HEK293 (cell line): ENCODE results near the gene ACVRL1.

ENCODE experiments used
- KLF9 ChIP-seq: fragments of 450-650 bp; formaldehyde crosslinking; IDR thresholded peaks from 2 replicates; pipeline ENCODE4 v1.5.1; 2016; ENCODE audit warnings: missing biosample characterization, missing genetic modification characterization, low read depth
- SALL2 ChIP-seq: fragments of 450-650 bp; formaldehyde crosslinking; IDR thresholded peaks from 2 replicates; pipeline ENCODE4 v1.5.0; 2017; ENCODE audit warnings: missing biosample characterization, mild to moderate bottlenecking, missing genetic modification characterization, borderline replicate concordance
- TF ChIP-seq, protein P1 (sequence below): fragments of 450-650 bp; formaldehyde crosslinking; IDR thresholded peaks from 2 replicates; pipeline ENCODE4 v1.5.1; 2016; ENCODE audit warnings: missing biosample characterization, missing genetic modification characterization

DNA sequence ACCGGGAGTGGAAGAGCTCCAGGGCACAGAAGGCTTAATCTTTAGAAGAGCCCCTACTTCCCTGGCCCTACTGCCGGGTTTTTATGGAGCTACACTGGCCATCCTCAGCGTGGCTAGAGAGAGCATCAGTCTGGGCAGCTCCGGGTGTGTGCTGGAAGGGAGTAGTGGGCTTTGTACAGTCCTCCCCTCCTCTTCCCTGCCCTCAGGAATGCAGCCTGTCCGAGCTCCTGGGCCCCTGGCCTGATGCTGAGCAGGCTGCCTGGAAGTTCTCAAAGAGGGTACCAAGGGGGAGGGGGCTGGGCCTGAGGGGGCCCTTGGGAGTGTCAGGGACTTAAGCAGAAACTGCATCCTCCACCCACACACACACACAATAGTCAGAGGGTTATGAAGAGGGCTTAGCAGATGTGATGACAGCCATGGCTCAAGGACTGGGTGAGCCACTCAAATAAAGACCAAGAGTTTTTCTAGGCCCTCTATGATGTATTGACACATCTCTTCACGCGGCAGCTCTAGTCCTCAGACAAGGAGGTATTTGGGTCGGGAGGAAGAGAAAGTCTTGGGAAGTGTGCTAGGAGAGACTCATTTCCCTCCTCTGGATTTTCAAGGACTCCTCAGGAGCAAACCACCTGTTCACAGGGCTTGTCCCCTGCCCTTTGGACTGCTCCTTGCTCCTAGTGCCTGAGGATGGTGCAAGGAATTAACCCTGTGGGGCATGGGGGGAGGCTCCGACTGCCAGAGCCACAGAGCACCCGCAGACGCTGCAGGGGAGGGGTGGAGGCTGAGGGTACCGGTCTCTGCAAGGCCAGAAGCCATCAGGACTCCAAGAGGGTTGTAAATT is 42.3 kb upstream of the ACVRL1 start:
- no peak for TF ChIP-seq KLF9 (tag by site-specific recombination)
- no peak for TF ChIP-seq SALL2 (tag by site-specific recombination)
- TF ChIP-seq, protein P1, sequence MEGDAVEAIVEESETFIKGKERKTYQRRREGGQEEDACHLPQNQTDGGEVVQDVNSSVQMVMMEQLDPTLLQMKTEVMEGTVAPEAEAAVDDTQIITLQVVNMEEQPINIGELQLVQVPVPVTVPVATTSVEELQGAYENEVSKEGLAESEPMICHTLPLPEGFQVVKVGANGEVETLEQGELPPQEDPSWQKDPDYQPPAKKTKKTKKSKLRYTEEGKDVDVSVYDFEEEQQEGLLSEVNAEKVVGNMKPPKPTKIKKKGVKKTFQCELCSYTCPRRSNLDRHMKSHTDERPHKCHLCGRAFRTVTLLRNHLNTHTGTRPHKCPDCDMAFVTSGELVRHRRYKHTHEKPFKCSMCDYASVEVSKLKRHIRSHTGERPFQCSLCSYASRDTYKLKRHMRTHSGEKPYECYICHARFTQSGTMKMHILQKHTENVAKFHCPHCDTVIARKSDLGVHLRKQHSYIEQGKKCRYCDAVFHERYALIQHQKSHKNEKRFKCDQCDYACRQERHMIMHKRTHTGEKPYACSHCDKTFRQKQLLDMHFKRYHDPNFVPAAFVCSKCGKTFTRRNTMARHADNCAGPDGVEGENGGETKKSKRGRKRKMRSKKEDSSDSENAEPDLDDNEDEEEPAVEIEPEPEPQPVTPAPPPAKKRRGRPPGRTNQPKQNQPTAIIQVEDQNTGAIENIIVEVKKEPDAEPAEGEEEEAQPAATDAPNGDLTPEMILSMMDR (tag by site-specific recombination): no peak
